GM06990 (cell line): ENCODE data around the gene E2F3.

Experiments used
- DNase-seq: peaks from one replicate; pipeline ENCODE4 v3.0.0-alpha.2; 2011; ENCODE audit not compliant: insufficient read length; ENCODE audit errors: extremely low read depth
- H3K27me3 ChIP-seq: replicated peaks from 2 replicates; pipeline ENCODE4 v1.6.0; 2011; ENCODE audit warnings: low read length; ENCODE audit not compliant: control insufficient read depth, insufficient read depth
- H3K36me3 ChIP-seq: 2 replicates; pipeline ENCODE4 v1.5.1; 2011; ENCODE audit warnings: low read length; ENCODE audit not compliant: control insufficient read depth, insufficient read depth
- H3K4me3 ChIP-seq: replicated peaks from 2 replicates; pipeline ENCODE4 v1.5.1; 2011; ENCODE audit warnings: low read depth, mild to moderate bottlenecking, control low read depth, low read length
- CTCF ChIP-seq: IDR thresholded peaks from 2 replicates; pipeline ENCODE4 v1.5.1; 2011; ENCODE audit warnings: low read length, control low read depth, mild to moderate bottlenecking, inconsistent platforms; ENCODE audit not compliant: insufficient read depth, poor library complexity, severe bottlenecking

Gene E2F3

GRCh38 chr6:20409427-20409971 is 7.8 kb downstream of the E2F3 start:
- Histone ChIP-seq H3K4me3 (peak overlapping the region; percentile 52), H3K27me3 (no peaks in the 10 kb centered on the region), H3K36me3 (no peaks in the 10 kb centered on the region; the same call in 1 of the 2 replicates)
- peak; percentile 41 for DNase-seq
- no peak for TF ChIP-seq CTCF

GRCh38 chr6:20411544-20411943 is 9.9 kb downstream of the E2F3 start:
- DNase-seq = no peak
- H3K4me3 ChIP-seq = no peak overlapping the region
- no peaks in the 10 kb centered on the region for H3K27me3 ChIP-seq
- no peak for TF ChIP-seq CTCF
- H3K36me3 ChIP-seq = no peaks in the 10 kb centered on the region; the same call in 1 of the 2 replicates

DNA sequence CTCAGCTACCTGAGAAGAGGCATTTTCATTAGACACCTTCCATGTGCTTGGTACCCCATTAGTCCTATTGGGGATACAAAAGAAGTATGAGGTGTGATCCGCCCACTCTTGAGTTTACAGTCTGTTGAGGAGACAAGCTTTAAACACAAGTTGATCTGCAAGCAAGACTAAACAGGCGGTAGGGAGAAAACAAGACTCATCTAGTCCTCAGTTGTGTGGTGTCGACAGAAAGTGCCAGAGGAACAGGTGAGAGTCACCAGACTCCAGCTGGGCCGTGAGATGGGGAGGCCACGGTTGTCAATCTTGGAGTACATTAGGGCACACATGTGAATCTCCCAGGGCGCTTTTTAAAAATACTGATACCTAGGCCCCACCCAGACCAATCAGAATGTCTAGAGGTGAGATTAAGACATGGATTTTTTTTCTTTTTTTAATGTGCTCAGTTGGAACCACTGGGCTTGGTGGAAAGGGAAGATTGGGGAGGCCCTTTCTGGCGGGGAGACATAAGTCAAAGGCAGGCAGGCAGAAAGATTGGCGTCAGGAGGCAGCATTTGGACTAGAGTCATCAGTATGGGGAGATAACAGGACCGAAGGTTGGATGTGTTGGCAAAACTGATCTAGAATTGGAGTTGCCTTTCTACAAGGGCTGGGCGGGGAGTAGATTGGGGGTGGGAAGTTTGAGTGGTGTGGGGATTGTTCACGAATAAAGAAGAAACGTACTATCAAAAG is 10.4 kb downstream of the E2F3 start:
- Histone ChIP-seq H3K4me3 (no peak overlapping the region), H3K36me3 (no peaks in the 10 kb centered on the region; the same call in 1 of the 2 replicates), H3K27me3 (no peaks in the 10 kb centered on the region)
- no peak for TF ChIP-seq CTCF
- DNase-seq = no peak

GRCh38 chr6:20412682-20413073 is 11.0 kb downstream of the E2F3 start:
- H3K4me3 ChIP-seq = no peak overlapping the region
- H3K36me3 ChIP-seq = no peaks in the 10 kb centered on the region; the same call in 1 of the 2 replicates
- no peak for DNase-seq
- no peaks in the 10 kb centered on the region for H3K27me3 ChIP-seq
- no peak for TF ChIP-seq CTCF

GRCh38 chr6:20413826-20414225 is 12.1 kb downstream of the E2F3 start:
- DNase-seq = no peak
- Histone ChIP-seq H3K4me3 (no peak overlapping the region), H3K36me3 (no peaks in the 10 kb centered on the region; the same call in 1 of the 2 replicates), H3K27me3 (no peaks in the 10 kb centered on the region)
- TF ChIP-seq CTCF = no peak
